Measurements from ENCODE around the gene EBLN2.

Gene EBLN2

DNA sequence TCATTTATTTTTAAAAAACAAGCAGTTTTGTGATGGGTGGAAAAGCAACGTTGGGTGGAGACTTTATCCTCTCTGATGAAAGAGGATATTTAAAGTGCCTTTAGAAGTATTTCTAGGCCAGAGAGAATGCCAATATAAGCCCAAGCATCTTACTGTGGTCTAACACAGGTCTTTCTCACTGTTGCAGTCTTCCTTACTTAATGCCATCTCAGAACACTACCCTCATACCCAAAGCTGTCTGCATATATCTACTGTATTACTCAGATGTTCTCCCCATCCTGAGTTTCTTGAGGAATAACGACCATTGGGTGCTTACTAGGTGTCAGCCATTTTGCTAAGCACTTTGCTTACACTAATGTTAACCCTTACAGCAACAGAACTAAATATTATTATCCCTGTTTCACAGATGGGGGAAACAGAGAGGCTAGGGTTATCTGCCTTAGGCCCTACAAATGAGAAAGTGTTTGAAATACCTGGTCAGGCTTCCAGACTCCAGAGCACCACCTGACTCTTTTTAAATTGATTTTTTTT, 29.8 kb upstream of the EBLN2 start:
- H3K27ac ChIP-seq (ENCODE audit: low read length): no peak overlapping the region
- H3K9me3 ChIP-seq (ENCODE audit: control insufficient read depth in 2 of 2, low read length in 2 of 2): no peaks in the 10 kb centered on the region
- H3K27me3 ChIP-seq (ENCODE audit: control insufficient read depth in 1 of 2, insufficient read depth in 2 of 2, low read length in 2 of 2): no peaks in the 10 kb centered on the region
- no peaks in the 10 kb centered on the region for H3K36me3 ChIP-seq (ENCODE audit: control insufficient read depth in 2 of 2, insufficient read depth in 2 of 2, low read length in 2 of 2)
- H3K9ac ChIP-seq (ENCODE audit: low read length in 2 of 2): no peak overlapping the region
- H3K4me1 ChIP-seq (ENCODE audit: control insufficient read depth, insufficient read depth, low read length): peaks cover 5% of the 10 kb centered on the region
- no peak overlapping the region for H3K4me3 ChIP-seq (ENCODE audit: low read length in 2 of 2)

DNA sequence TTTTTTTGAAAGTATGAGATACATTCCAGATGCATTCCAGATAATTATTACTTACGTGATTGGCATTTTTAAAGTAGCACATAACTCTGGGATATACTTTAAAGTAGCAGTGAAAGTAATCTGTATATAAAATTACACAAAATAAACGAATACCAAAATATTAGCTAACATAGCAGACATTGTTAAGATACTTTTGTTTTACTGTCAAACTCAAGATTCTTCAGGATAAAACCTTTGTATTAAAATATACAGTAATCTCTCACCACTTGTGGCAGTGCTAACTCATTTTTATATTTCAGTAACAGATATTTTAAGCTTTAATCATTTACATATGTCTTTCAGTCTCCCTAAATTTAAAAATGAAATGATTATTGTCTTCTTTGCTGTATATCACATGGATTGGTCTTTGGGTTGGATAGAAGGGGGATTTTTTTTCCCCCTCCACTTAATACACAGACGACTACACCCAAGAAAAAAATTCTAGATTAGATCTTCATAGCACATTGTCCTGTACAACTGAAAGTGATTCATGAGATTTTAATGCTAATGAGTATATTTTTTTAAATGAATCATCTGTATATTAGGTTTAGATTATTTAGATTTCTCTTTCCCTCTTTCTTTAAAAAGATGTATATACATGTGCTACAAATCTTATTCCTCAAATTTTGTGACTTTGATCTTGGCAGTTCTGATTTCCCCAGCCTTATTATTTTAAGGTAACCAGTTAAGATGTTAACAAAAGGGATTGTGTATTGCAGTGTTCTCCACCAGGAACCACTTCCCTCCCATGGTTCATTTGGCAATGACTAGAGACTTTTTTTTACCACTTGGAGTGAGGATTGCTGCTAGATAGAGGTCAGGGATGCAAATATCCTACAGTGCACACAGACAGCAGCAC, 24.5 kb upstream of the EBLN2 start:
- no peak overlapping the region for H3K9ac ChIP-seq (ENCODE audit: low read length in 2 of 2)
- no peaks in the 10 kb centered on the region for H3K9me3 ChIP-seq (ENCODE audit: control insufficient read depth in 2 of 2, low read length in 2 of 2)
- no peaks in the 10 kb centered on the region for H3K27me3 ChIP-seq (ENCODE audit: control insufficient read depth in 1 of 2, insufficient read depth in 2 of 2, low read length in 2 of 2)
- H3K4me3 ChIP-seq (ENCODE audit: low read length in 2 of 2): no peak overlapping the region
- H3K4me1 ChIP-seq (ENCODE audit: control insufficient read depth, insufficient read depth, low read length): peaks cover 6% of the 10 kb centered on the region
- H3K27ac ChIP-seq (ENCODE audit: low read length): no peak overlapping the region
- no peaks in the 10 kb centered on the region for H3K36me3 ChIP-seq (ENCODE audit: control insufficient read depth in 2 of 2, insufficient read depth in 2 of 2, low read length in 2 of 2)

DNA sequence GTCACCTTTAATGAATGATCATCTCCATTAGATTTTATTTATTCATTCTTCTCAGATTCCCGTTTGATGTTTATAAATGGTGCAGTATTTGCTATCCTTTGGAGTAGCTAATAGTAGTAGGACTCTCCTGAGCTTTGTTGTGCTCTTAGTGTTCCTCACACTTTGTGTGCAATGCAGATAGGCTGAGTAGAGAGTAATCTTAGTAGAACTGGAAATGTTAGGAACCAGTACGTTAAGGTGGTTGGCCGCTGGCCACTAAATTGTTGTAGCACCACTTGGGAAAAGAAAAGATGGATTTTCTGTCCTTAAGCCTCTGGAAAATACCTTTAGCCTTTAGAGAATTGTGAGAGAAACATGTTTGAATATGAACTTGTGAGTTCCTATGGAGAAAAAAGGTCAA, 19.9 kb upstream of the EBLN2 start:
- Histone ChIP-seq H3K27me3 (ENCODE audit: control insufficient read depth in 1 of 2, insufficient read depth in 2 of 2, low read length in 2 of 2) (no peaks in the 10 kb centered on the region), H3K27ac (ENCODE audit: low read length) (no peak overlapping the region), H3K4me1 (ENCODE audit: control insufficient read depth, insufficient read depth, low read length) (peaks cover 10% of the 10 kb centered on the region), H3K4me3 (ENCODE audit: low read length in 2 of 2) (no peak overlapping the region), H3K9me3 (ENCODE audit: control insufficient read depth in 2 of 2, low read length in 2 of 2) (no peaks in the 10 kb centered on the region), H3K36me3 (ENCODE audit: control insufficient read depth in 2 of 2, insufficient read depth in 2 of 2, low read length in 2 of 2) (no peaks in the 10 kb centered on the region), H3K9ac (ENCODE audit: low read length in 2 of 2) (no peak overlapping the region)

DNA sequence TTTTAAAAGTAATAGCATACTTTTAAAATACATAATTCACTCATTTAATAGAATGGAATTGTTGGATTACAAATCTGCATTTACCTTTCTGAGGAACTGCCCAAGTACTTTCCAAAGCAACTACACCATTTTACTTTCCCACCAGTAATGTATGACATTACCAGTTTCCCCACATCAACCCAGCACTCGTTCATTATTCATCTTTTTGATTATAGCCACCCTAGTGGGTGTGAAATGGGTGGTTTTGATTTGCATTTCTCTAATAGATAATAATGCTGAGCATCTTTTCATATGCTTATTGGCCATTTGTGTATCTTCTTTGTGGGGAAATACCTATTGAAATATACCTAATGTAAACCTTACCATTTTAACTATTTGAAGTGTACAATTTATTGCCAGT, 18.0 kb upstream of the EBLN2 start:
- Histone ChIP-seq H3K4me3 (ENCODE audit: low read length in 2 of 2) (no peak overlapping the region), H3K27ac (ENCODE audit: low read length) (no peak overlapping the region), H3K36me3 (ENCODE audit: control insufficient read depth in 2 of 2, insufficient read depth in 2 of 2, low read length in 2 of 2) (no peaks in the 10 kb centered on the region), H3K9me3 (ENCODE audit: control insufficient read depth in 2 of 2, low read length in 2 of 2) (no peaks in the 10 kb centered on the region), H3K9ac (ENCODE audit: low read length in 2 of 2) (no peak overlapping the region), H3K27me3 (ENCODE audit: control insufficient read depth in 1 of 2, insufficient read depth in 2 of 2, low read length in 2 of 2) (no peaks in the 10 kb centered on the region), H3K4me1 (ENCODE audit: control insufficient read depth, insufficient read depth, low read length) (peaks cover 7% of the 10 kb centered on the region)

DNA sequence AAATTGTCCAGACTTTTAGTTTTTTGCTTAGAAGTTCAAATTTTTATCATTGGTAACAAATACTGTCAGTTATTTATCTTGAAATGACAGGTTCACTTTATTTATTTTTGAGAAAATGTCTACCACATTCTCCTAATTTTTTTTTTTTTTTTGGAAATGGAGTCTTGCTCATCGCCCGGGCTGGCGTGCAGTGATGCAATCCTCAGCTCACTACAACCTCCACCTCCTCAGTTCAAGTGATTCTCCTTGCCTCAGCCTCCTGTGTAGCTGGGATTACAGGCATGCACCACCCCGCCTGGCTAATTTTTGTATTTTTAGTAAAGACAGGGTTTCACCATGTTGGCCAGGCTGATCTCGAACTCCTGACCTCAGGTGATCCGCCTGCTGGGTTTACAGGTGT, 16.1 kb upstream of the EBLN2 start:
- Histone ChIP-seq H3K9ac (ENCODE audit: low read length in 2 of 2) (no peak overlapping the region), H3K4me3 (ENCODE audit: low read length in 2 of 2) (no peak overlapping the region), H3K36me3 (ENCODE audit: control insufficient read depth in 2 of 2, insufficient read depth in 2 of 2, low read length in 2 of 2) (no peaks in the 10 kb centered on the region), H3K27me3 (ENCODE audit: control insufficient read depth in 1 of 2, insufficient read depth in 2 of 2, low read length in 2 of 2) (no peaks in the 10 kb centered on the region), H3K4me1 (ENCODE audit: control insufficient read depth, insufficient read depth, low read length) (peaks cover 7% of the 10 kb centered on the region), H3K9me3 (ENCODE audit: control insufficient read depth in 2 of 2, low read length in 2 of 2) (no peaks in the 10 kb centered on the region), H3K27ac (ENCODE audit: low read length) (no peak overlapping the region)

DNA sequence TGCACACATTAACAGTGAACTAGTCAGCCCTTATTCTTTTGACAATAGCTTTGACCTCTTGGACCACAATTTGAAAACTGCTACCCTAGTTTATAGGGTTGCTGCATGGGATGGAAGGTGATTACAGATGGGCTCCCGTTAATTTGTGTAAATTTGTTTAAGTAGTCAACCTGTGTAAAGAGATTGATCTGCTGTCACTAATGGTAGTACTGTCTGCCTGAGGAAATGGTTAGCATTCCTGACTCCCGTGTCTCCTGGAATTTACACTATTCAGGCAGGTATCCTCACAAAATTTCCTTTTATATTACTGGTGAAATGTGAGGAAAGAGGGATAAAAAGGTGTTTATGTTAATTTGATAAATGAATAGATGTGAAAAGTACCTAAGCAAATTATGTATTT, 15.3 kb upstream of the EBLN2 start:
- Histone ChIP-seq H3K9me3 (ENCODE audit: control insufficient read depth in 2 of 2, low read length in 2 of 2) (no peaks in the 10 kb centered on the region), H3K4me3 (ENCODE audit: low read length in 2 of 2) (no peak overlapping the region), H3K36me3 (ENCODE audit: control insufficient read depth in 2 of 2, insufficient read depth in 2 of 2, low read length in 2 of 2) (no peaks in the 10 kb centered on the region), H3K27ac (ENCODE audit: low read length) (no peak overlapping the region), H3K27me3 (ENCODE audit: control insufficient read depth in 1 of 2, insufficient read depth in 2 of 2, low read length in 2 of 2) (no peaks in the 10 kb centered on the region), H3K9ac (ENCODE audit: low read length in 2 of 2) (no peak overlapping the region), H3K4me1 (ENCODE audit: control insufficient read depth, insufficient read depth, low read length) (peaks cover 7% of the 10 kb centered on the region)

DNA sequence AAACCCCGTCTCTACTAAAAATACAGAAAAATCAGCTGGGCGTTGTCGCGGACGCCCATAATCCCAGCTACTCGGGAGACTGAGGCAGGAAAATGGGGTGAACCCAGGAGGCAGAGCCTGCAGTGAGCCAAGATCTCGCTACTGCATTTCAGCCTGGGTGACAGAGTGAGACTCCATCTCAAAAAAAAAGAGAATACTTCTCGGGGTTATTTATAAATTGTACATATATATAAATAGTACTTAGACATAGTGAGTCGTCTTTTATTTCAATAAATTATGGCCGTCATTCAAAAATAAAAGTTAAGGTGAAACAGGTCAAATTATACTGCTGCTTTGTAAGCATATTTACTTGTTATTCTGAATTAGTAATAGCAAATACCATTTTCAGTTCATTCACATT, 12.1 kb upstream of the EBLN2 start:
- Histone ChIP-seq H3K4me3 (ENCODE audit: low read length in 2 of 2) (no peak overlapping the region), H3K27ac (ENCODE audit: low read length) (no peak overlapping the region), H3K4me1 (ENCODE audit: control insufficient read depth, insufficient read depth, low read length) (peaks cover 4% of the 10 kb centered on the region), H3K9ac (ENCODE audit: low read length in 2 of 2) (no peak overlapping the region), H3K36me3 (ENCODE audit: control insufficient read depth in 2 of 2, insufficient read depth in 2 of 2, low read length in 2 of 2) (no peaks in the 10 kb centered on the region), H3K9me3 (ENCODE audit: control insufficient read depth in 2 of 2, low read length in 2 of 2) (no peaks in the 10 kb centered on the region), H3K27me3 (ENCODE audit: control insufficient read depth in 1 of 2, insufficient read depth in 2 of 2, low read length in 2 of 2) (no peaks in the 10 kb centered on the region)

DNA sequence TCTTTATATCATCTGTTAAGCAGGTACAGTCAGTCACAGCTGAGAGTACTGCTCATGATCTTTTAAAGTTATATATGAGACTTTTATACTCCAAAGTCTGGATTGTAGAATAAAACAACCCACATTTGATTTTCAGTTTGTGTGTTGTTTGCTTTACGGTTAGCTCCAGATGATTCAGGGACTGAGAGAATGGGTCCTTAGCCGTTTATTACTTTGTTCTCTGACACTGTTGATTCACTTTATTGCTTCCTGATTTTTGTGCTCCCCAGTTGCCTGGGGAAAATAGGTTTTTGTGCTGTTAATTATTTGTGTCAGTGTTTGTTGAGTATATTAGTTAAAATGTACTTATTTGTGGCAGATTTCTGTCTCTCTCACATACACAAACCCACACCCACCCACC, 8.6 kb upstream of the EBLN2 start:
- no peaks in the 10 kb centered on the region for H3K36me3 ChIP-seq (ENCODE audit: control insufficient read depth in 2 of 2, insufficient read depth in 2 of 2, low read length in 2 of 2)
- no peak overlapping the region for H3K4me3 ChIP-seq (ENCODE audit: low read length in 2 of 2)
- H3K9me3 ChIP-seq (ENCODE audit: control insufficient read depth in 2 of 2, low read length in 2 of 2): no peaks in the 10 kb centered on the region
- H3K27me3 ChIP-seq (ENCODE audit: control insufficient read depth in 1 of 2, insufficient read depth in 2 of 2, low read length in 2 of 2): no peaks in the 10 kb centered on the region
- no peak overlapping the region for H3K9ac ChIP-seq (ENCODE audit: low read length in 2 of 2)
- no peak overlapping the region for H3K27ac ChIP-seq (ENCODE audit: low read length)
- H3K4me1 ChIP-seq (ENCODE audit: control insufficient read depth, insufficient read depth, low read length): no peaks in the 10 kb centered on the region

DNA sequence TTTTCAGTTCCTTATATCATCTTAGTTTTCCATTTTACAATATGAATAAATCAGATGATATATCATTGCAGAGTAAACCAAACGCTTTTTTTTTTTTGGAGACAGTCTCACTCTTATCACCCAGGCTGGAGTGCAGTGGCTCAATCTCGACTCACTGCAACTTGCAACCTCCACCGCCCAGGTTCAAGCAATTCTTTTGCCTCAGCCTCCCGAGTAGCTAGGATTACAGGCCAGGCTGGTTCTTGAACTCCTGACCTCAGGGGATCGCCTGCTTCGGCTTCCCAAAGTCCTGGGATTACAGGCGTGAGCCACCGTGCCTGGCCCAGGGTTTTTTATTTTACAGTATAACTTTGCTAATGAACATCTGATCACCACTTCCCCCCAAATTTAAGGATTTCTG, 5.9 kb upstream of the EBLN2 start:
- Histone ChIP-seq H3K27me3 (ENCODE audit: control insufficient read depth in 1 of 2, insufficient read depth in 2 of 2, low read length in 2 of 2) (no peaks in the 10 kb centered on the region), H3K36me3 (ENCODE audit: control insufficient read depth in 2 of 2, insufficient read depth in 2 of 2, low read length in 2 of 2) (no peaks in the 10 kb centered on the region), H3K9me3 (ENCODE audit: control insufficient read depth in 2 of 2, low read length in 2 of 2) (no peaks in the 10 kb centered on the region), H3K9ac (ENCODE audit: low read length in 2 of 2) (no peak overlapping the region), H3K4me3 (ENCODE audit: low read length in 2 of 2) (peak overlapping the region in 1 of 2 donors; percentile 3), H3K4me1 (ENCODE audit: control insufficient read depth, insufficient read depth, low read length) (no peaks in the 10 kb centered on the region), H3K27ac (ENCODE audit: low read length) (no peak overlapping the region)

DNA sequence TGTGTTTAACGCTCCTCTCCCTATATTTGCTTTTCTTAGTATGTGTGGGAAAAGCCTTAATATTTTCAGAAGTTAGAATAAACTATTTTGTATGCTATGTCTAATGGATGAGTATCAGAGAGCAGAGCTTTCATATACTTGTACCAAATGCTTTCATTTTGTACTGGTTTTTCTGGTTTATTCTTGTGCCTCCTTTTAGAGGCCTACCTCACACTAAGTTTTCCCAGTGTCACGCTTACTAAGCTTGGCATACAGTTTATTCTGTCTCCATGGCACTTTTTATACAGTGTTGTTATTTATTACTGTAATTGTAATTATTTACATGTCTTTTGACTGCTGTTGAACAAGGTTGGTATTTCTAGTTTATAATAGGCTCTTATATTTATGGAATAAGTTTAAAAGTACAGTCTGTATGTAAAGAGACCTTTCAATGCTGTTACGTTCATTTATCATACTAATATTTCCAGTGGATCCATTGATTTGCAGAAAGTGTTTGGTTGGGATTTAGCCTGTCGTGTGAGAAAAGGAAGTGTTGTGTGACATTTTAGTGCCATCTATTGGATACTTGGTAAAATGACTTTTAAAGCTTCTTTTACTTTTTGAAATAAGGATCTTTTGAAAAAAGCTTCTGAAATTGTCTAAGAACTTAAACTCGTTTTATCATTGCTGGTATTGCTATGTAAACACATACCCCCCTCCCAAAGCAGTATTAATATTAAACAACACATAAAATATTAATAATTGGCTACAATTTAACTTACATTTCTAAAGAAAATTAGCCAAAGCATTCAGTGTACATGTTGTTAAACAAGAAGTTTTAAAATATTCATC, 5.2 kb upstream of the EBLN2 start:
- no peaks in the 10 kb centered on the region for H3K4me1 ChIP-seq (ENCODE audit: control insufficient read depth, insufficient read depth, low read length)
- no peak overlapping the region for H3K9ac ChIP-seq (ENCODE audit: low read length in 2 of 2)
- H3K9me3 ChIP-seq (ENCODE audit: control insufficient read depth in 2 of 2, low read length in 2 of 2): no peaks in the 10 kb centered on the region
- peak overlapping the region in 1 of 2 donors; percentile 3 for H3K4me3 ChIP-seq (ENCODE audit: low read length in 2 of 2)
- no peaks in the 10 kb centered on the region for H3K27me3 ChIP-seq (ENCODE audit: control insufficient read depth in 1 of 2, insufficient read depth in 2 of 2, low read length in 2 of 2)
- no peaks in the 10 kb centered on the region for H3K36me3 ChIP-seq (ENCODE audit: control insufficient read depth in 2 of 2, insufficient read depth in 2 of 2, low read length in 2 of 2)
- no peak overlapping the region for H3K27ac ChIP-seq (ENCODE audit: low read length)

DNA sequence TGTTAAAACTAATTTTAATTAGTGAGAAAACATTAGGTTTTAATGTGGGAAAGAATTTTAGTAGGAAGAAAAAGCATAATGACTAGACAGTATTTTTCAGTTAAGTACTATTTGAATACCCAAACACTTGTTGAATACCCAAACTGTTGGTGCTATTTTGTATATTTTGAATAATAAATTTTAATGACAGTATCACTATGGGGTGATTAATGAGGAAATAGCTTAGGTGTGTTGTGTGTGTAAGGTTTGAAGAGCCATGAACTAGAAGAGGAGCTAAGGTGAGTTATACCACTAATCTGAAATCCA, 4.7 kb upstream of the EBLN2 start:
- Histone ChIP-seq H3K4me3 (ENCODE audit: low read length in 2 of 2) (no peak overlapping the region), H3K27ac (ENCODE audit: low read length) (no peak overlapping the region), H3K27me3 (ENCODE audit: control insufficient read depth in 1 of 2, insufficient read depth in 2 of 2, low read length in 2 of 2) (no peaks in the 10 kb centered on the region), H3K36me3 (ENCODE audit: control insufficient read depth in 2 of 2, insufficient read depth in 2 of 2, low read length in 2 of 2) (peaks cover 0 to 4% of the 10 kb centered on the region in 2 donors), H3K9ac (ENCODE audit: low read length in 2 of 2) (no peak overlapping the region), H3K9me3 (ENCODE audit: control insufficient read depth in 2 of 2, low read length in 2 of 2) (no peaks in the 10 kb centered on the region), H3K4me1 (ENCODE audit: control insufficient read depth, insufficient read depth, low read length) (no peaks in the 10 kb centered on the region)
